ENCODE data around the gene ADCK2.
A peak's percentile ranks its signal among the peaks of the same experiment; 100 is the strongest.
"Not testable (repeated sequence)": the region's sequence is repeated elsewhere in the genome, so short reads cannot be mapped to it uniquely, and the experiment has no call there.

ADCK2 gene

GRCh38 chr7:140688341-140688740, 15.6 kb downstream of the ADCK2 start:
- Histone ChIP-seq H3K4me1 (ENCODE audit: insufficient read depth, low read length) (no peaks in the 10 kb centered on the region), H3K9me3 (ENCODE audit: control insufficient read depth, insufficient read depth, low read length) (no peaks in the 10 kb centered on the region), H3K36me3 (ENCODE audit: insufficient read depth, low read length) (peaks cover 3% of the 10 kb centered on the region; the same call in 1 of the 2 replicates), H3K9ac (ENCODE audit: low read depth, low read length) (no peak overlapping the region)

GRCh38 chr7:140689199-140690152, 16.7 kb downstream of the ADCK2 start:
- Histone ChIP-seq H3K9me3 (ENCODE audit: control insufficient read depth, insufficient read depth, low read length) (no peaks in the 10 kb centered on the region), H3K4me1 (ENCODE audit: insufficient read depth, low read length) (no peaks in the 10 kb centered on the region), H3K9ac (ENCODE audit: low read depth, low read length) (no peak overlapping the region), H3K36me3 (ENCODE audit: insufficient read depth, low read length) (peaks cover 3% of the 10 kb centered on the region; the same call in 1 of the 2 replicates)

GRCh38 chr7:140691376-140692045, 18.8 kb downstream of the ADCK2 start:
- H3K9me3 ChIP-seq (ENCODE audit: control insufficient read depth, insufficient read depth, low read length), result no peaks in the 10 kb centered on the region
- H3K36me3 ChIP-seq (ENCODE audit: insufficient read depth, low read length), result peaks cover 3% of the 10 kb centered on the region; the same call in 1 of the 2 replicates
- no peaks in the 10 kb centered on the region; the same call in 1 of the 2 replicates for H3K4me1 ChIP-seq (ENCODE audit: insufficient read depth, low read length)

GRCh38 chr7:140693849-140694248, 21.1 kb downstream of the ADCK2 start:
- H3K36me3 ChIP-seq (ENCODE audit: insufficient read depth, low read length); H3K4me1 ChIP-seq (ENCODE audit: insufficient read depth, low read length); H3K9ac ChIP-seq (ENCODE audit: low read depth, low read length); H3K9me3 ChIP-seq (ENCODE audit: control insufficient read depth, insufficient read depth, low read length): not testable (repeated sequence)

More at GRCh38 chr7:140691376-140692045, 18.8 kb downstream of the ADCK2 start:
- no peak overlapping the region for H3K9ac ChIP-seq (ENCODE audit: low read depth, low read length)

- peaks cover 3% of the 10 kb centered on the region; the same call in 1 of the 2 replicates for H3K36me3 ChIP-seq (ENCODE audit: insufficient read depth, low read length)
- no peak overlapping the region for H3K9ac ChIP-seq (ENCODE audit: low read depth, low read length)
- no peaks in the 10 kb centered on the region; the same call in 1 of the 2 replicates for H3K4me1 ChIP-seq (ENCODE audit: insufficient read depth, low read length)
- H3K9me3 ChIP-seq (ENCODE audit: control insufficient read depth, insufficient read depth, low read length), result no peaks in the 10 kb centered on the region
Observed at GRCh38 chr7:140694592-140694991, 21.8 kb downstream of the ADCK2 start.

GRCh38 chr7:140695381-140695780, 22.6 kb downstream of the ADCK2 start:
- Histone ChIP-seq H3K36me3 (ENCODE audit: insufficient read depth, low read length) (peaks cover 3% of the 10 kb centered on the region; the same call in 1 of the 2 replicates), H3K9me3 (ENCODE audit: control insufficient read depth, insufficient read depth, low read length) (no peaks in the 10 kb centered on the region), H3K9ac (ENCODE audit: low read depth, low read length) (no peak overlapping the region), H3K4me1 (ENCODE audit: insufficient read depth, low read length) (no peaks in the 10 kb centered on the region; the same call in 1 of the 2 replicates)

- peaks cover 3% of the 10 kb centered on the region; the same call in 1 of the 2 replicates for H3K36me3 ChIP-seq (ENCODE audit: insufficient read depth, low read length)
- peak overlapping the region; percentile 65 for H3K9ac ChIP-seq (ENCODE audit: low read depth, low read length)
- H3K4me1 ChIP-seq (ENCODE audit: insufficient read depth, low read length), result no peaks in the 10 kb centered on the region; the same call in 1 of the 2 replicates
- no peaks in the 10 kb centered on the region for H3K9me3 ChIP-seq (ENCODE audit: control insufficient read depth, insufficient read depth, low read length)
Observed at GRCh38 chr7:140696024-140696679, 23.4 kb downstream of the ADCK2 start.

- H3K36me3 ChIP-seq (ENCODE audit: insufficient read depth, low read length), result peaks cover under 1% of the 10 kb centered on the region; the same call in 1 of the 2 replicates
- no peaks in the 10 kb centered on the region for H3K9me3 ChIP-seq (ENCODE audit: control insufficient read depth, insufficient read depth, low read length)
- peak within 1 kb of the TSS; percentile 65 for H3K9ac ChIP-seq (ENCODE audit: low read depth, low read length)
- no peaks in the 10 kb centered on the region; the same call in 1 of the 2 replicates for H3K4me1 ChIP-seq (ENCODE audit: insufficient read depth, low read length)
Observed at GRCh38 chr7:140696680-140697446, 24.1 kb downstream of the ADCK2 start, which contains the start of gene NDUFB2. Gene NDUFB2 (plus strand): TSS chr7:140696708. CDS start chr7:140696745, 37 bp downstream.

GRCh38 chr7:140697447-140698143, 24.9 kb downstream of the ADCK2 start:
- Histone ChIP-seq H3K36me3 (ENCODE audit: insufficient read depth, low read length) (no peaks in the 10 kb centered on the region), H3K9me3 (ENCODE audit: control insufficient read depth, insufficient read depth, low read length) (no peaks in the 10 kb centered on the region)

GRCh38 chr7:140698477-140698876, 25.7 kb downstream of the ADCK2 start:
- Histone ChIP-seq H3K9me3 (ENCODE audit: control insufficient read depth, insufficient read depth, low read length) (no peaks in the 10 kb centered on the region), H3K9ac (ENCODE audit: low read depth, low read length) (no peak overlapping the region), H3K4me1 (ENCODE audit: insufficient read depth, low read length) (no peaks in the 10 kb centered on the region; the same call in 1 of the 2 replicates), H3K36me3 (ENCODE audit: insufficient read depth, low read length) (no peaks in the 10 kb centered on the region)

More at GRCh38 chr7:140697447-140698143, 24.9 kb downstream of the ADCK2 start:
- H3K9ac ChIP-seq (ENCODE audit: low read depth, low read length), result peak overlapping the region; percentile 65
- no peaks in the 10 kb centered on the region; the same call in 1 of the 2 replicates for H3K4me1 ChIP-seq (ENCODE audit: insufficient read depth, low read length)

- Histone ChIP-seq H3K36me3 (ENCODE audit: insufficient read depth, low read length) (peaks cover 3% of the 10 kb centered on the region), H3K9ac (ENCODE audit: low read depth, low read length) (no peak overlapping the region), H3K9me3 (ENCODE audit: control insufficient read depth, insufficient read depth, low read length) (no peaks in the 10 kb centered on the region), H3K4me1 (ENCODE audit: insufficient read depth, low read length) (no peaks in the 10 kb centered on the region)
Observed at GRCh38 chr7:140702774-140703173, 30.0 kb downstream of the ADCK2 start.

GRCh38 chr7:140704205-140704604, 31.5 kb downstream of the ADCK2 start:
- H3K9me3 ChIP-seq (ENCODE audit: control insufficient read depth, insufficient read depth, low read length), result no peaks in the 10 kb centered on the region
- H3K9ac ChIP-seq (ENCODE audit: low read depth, low read length), result no peak overlapping the region
- H3K36me3 ChIP-seq (ENCODE audit: insufficient read depth, low read length), result peaks cover 3% of the 10 kb centered on the region
- H3K4me1 ChIP-seq (ENCODE audit: insufficient read depth, low read length), result no peaks in the 10 kb centered on the region

GRCh38 chr7:140707132-140707531, 34.4 kb downstream of the ADCK2 start:
- no peaks in the 10 kb centered on the region for H3K9me3 ChIP-seq (ENCODE audit: control insufficient read depth, insufficient read depth, low read length)
- H3K9ac ChIP-seq (ENCODE audit: low read depth, low read length), result no peak overlapping the region
- H3K4me1 ChIP-seq (ENCODE audit: insufficient read depth, low read length), result no peaks in the 10 kb centered on the region
- peaks cover 3% of the 10 kb centered on the region for H3K36me3 ChIP-seq (ENCODE audit: insufficient read depth, low read length)

All from ES-I3 (cell line).